Right cardiac atrium (tissue), 5 donors: ENCODE results near the gene FAM83G. TPM values are rescaled to one million over a fixed set of nuclear protein-coding genes. Genes with fewer than 3 reads are reported as not detected.

ENCODE experiments used
- ATAC-seq, 2 donors: fragments of 200-7000 bp; cut with Tn5 transposase; one replicate each; pipeline versions ENCODE4 v1.8.0 to v1.9.1; 2020; ENCODE audit warnings: moderate library complexity in 2 of 2, mild to moderate bottlenecking in 1 of 2
- DNase-seq, 3 donors: peaks; one replicate each; pipeline ENCODE4 v3.0.0-alpha.2; 2020
- H3K27ac ChIP-seq: one replicate; pipeline ENCODE4 v1.5.1; 2013; ENCODE audit warnings: mild to moderate bottlenecking, low read length, control low read depth, moderate library complexity
- H3K27me3 ChIP-seq: one replicate; pipeline ENCODE4 v1.6.1; 2013; ENCODE audit not compliant: control insufficient read depth, insufficient read depth
- H3K4me1 ChIP-seq: one replicate; pipeline ENCODE4 v1.6.1; 2013; ENCODE audit warnings: low read length; ENCODE audit not compliant: control insufficient read depth, insufficient read depth
- H3K4me3 ChIP-seq: one replicate; pipeline ENCODE4 v1.5.1; 2013; ENCODE audit warnings: low read length, control low read depth
- H3K9me3 ChIP-seq: one replicate; pipeline ENCODE4 v1.6.1; 2013; ENCODE audit warnings: low read length; ENCODE audit not compliant: control insufficient read depth
- WGBS: extraction: QIAGEN DNeasy Blood & Tissue Kit; methylation state at CpG from one replicate; pipeline ENCODE4 v1.1.7; 2013; 5-methylcytosine and 5-hydroxymethylcytosine counted together
- intact Hi-C, 4 donors: fragments of 100-400 bp; cut with DNase I; formaldehyde crosslinking; loops; one replicate each; pipeline versions ENCODE4 v1.11.0 to v1.14.0; 2022 to 2023
- polyA plus RNA-seq: library from polyadenylated mRNA; stranded (reverse); fragments of 200-250 nt; gene quantifications from one replicate; pipeline ENCODE4 v1.2.3, GENCODE V29; 2013
- total RNA-seq, 4 donors: library from RNA; stranded (reverse); fragmentation: NEBNext Ultra II Directional; extraction: Animal tissue kit (Norgen Biotek cat#: 25700); gene quantifications; one replicate each; pipeline ENCODE4 v1.2.1, GENCODE V29; 2021
- donor health status: healthy with polysubstance abuse.
- donor health status: DM: no; HTN: yes; CAD: no.
- donor health status: DM: no; HTN: no; CAD: no.
- donor health status: DM: no; HTN: yes; CAD: no; lungs with severe emphysema.
- donor health status: DM: yes; HTN: yes; CAD: no.

Gene FAM83G
- total and polyA plus RNA-seq, 5 donors, result 18.7 to 40.2 (median 30.3) TPM

DNA sequence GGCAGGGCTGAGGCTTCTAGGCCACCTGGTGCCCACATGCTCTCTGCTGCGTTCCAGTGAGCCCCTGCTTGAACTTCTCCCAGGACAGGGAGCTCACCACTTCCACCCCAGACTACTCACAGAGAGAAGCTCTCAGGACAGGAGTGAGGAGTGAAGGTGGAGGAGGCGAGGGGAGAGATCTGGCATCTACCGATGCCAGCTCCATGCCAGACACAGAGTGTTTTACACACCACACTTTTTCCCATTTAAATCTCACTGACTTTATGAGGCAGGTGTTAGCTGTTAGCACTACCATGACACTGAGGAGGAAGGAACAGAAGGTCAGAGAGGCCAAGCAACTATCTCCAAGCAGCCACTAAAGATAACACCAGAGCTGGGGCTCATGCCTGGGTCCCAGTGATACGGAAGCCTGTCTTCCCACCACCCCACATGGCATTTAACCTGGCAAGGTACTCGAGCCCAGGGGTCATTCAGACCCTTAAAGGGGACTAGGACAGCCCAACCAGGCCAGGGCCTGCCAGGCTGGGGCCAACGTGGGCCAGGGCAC is 6.8 kb downstream of the FAM83G start:
- WGBS, result 51% methylated on average over 6 of the region's 6 CpGs
- H3K27ac ChIP-seq, result peak overlapping the region; percentile 37
- H3K9me3 ChIP-seq, result no peaks in the 10 kb centered on the region
- ATAC-seq (peak; percentile 64 to 70), DNase-seq (peak in 2 of 3 donors; percentile 49 to 60)
- intact Hi-C loops, result no loop called here
- H3K27me3 ChIP-seq, result no peaks in the 10 kb centered on the region
- H3K4me3 ChIP-seq, result no peak overlapping the region
- H3K4me1 ChIP-seq, result no peaks in the 10 kb centered on the region

DNA sequence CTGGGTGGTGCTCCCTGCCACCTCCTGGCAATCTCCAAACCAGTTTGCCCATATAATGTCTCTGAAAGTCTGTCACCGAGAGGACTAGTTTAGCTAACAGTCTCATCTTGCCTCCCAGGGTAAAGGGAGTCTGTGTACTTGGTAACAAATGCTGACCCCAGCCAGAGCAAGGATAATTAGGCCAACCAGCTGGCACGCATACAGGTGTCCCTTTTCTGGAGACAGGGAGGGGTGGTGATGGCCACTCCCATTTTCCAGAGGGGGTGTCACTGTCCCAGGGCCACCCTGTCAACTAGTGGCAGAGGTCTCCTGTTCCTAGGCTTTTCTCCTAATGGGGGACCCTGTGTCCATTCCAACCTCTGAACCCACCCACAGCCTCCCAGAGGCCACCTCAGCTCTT is 8.1 kb downstream of the FAM83G start:
- Histone ChIP-seq H3K27me3 (no peaks in the 10 kb centered on the region), H3K4me1 (no peaks in the 10 kb centered on the region), H3K4me3 (no peak overlapping the region), H3K27ac (peak overlapping the region; percentile 19), H3K9me3 (no peaks in the 10 kb centered on the region)
- WGBS, result 68% methylated on average over 2 of the region's 2 CpGs
- intact Hi-C loops, result no loop called here
- ATAC-seq (no peak), DNase-seq (peak in 2 of 3 donors; percentile 50 to 61)

DNA sequence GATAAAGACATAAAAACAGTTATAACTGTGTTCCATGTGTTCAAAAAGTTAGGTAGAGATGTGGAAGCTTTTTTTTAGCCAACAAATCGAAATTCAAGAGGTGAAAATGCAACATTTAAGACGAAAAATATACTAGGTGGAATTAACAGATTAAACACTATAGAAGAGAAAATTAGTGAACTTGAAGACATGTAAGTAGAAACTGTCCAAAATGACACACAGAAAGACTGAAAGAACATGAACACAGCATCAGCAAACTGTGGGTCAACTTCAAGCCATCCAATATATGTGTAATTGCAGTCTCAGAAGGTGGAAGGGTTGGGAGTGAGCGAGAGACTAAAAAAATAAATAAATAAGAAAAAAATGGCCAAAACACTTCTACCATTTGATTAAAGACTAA is 9.3 kb downstream of the FAM83G start:
- 94% methylated on average over 3 of the region's 3 CpGs for WGBS
- no peak for ATAC-seq

DNA sequence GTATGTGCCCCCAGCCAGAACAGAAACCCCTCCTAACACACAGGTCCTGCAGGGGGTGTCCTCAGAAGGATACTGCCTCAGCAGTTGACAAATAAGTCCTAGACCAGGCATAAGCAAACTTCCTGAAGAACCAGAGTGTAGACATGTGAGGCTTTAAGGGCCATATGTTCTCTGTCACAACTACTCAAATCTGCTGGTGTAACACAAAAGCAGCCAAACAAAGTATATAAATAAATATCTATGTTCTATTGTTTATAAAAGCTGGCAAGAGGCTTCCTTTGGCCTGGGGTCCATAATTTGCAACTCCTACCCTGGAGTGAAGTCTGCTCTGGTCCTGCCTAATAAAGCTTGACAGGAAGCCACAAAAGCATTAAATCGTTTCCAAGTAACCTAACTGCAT is 9.9 kb downstream of the FAM83G start:
- DNase-seq (no peak), ATAC-seq (no peak)
- intact Hi-C loops, result no loop called here
- peak overlapping the region; percentile 38 for H3K27ac ChIP-seq
- no peaks in the 10 kb centered on the region for H3K27me3 ChIP-seq
- H3K4me3 ChIP-seq, result no peak overlapping the region
- H3K9me3 ChIP-seq, result no peaks in the 10 kb centered on the region
- 28% methylated on average over 1 of the region's 1 CpG for WGBS
- H3K4me1 ChIP-seq, result no peaks in the 10 kb centered on the region

More for the DNA sequence above, 9.3 kb downstream of the FAM83G start:
- Histone ChIP-seq H3K4me1 (no peaks in the 10 kb centered on the region), H3K9me3 (no peaks in the 10 kb centered on the region), H3K27me3 (no peaks in the 10 kb centered on the region), H3K4me3 (no peak overlapping the region), H3K27ac (no peak overlapping the region)
- intact Hi-C loops, result no loop called here
- no peak for DNase-seq

DNA sequence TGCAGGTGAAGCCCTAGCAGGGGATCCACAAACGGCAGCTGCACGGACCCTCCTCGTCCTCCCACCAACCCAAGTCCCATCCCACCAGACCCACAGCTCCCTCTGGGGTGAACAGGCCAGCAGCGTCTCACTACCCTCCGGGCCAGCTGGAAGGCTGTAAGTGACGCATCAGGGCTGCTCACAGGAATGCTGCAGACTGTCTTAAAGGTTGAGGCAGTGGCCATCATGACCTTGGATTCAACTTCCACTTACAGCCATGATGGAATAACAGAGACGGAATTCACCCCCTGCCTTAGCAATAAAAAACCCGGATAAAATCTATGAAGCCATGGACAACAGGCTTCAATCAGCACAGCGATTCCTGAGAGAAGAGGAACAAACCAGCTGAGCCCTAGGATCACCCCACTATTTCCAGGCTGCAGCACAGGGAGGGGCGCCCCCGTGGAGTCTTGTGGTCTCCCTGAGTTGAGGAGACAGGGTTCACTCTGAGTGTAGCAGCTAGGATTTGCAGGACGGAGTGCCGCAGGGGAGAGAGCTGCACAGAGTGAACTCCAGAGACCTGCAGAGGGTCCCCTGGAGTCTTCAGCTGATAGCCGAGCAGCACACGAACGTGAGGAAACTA is 10.5 kb downstream of the FAM83G start:
- H3K27ac ChIP-seq, result peak overlapping the region; percentile 38
- peak in 2 of 3 donors; percentile 23 to 38 for DNase-seq
- H3K4me1 ChIP-seq, result no peaks in the 10 kb centered on the region
- intact Hi-C loops, result no loop called here
- ATAC-seq, result no peak
- no peaks in the 10 kb centered on the region for H3K9me3 ChIP-seq
- H3K27me3 ChIP-seq, result no peaks in the 10 kb centered on the region
- 65% methylated on average over 16 of the region's 16 CpGs for WGBS
- no peak overlapping the region for H3K4me3 ChIP-seq

DNA sequence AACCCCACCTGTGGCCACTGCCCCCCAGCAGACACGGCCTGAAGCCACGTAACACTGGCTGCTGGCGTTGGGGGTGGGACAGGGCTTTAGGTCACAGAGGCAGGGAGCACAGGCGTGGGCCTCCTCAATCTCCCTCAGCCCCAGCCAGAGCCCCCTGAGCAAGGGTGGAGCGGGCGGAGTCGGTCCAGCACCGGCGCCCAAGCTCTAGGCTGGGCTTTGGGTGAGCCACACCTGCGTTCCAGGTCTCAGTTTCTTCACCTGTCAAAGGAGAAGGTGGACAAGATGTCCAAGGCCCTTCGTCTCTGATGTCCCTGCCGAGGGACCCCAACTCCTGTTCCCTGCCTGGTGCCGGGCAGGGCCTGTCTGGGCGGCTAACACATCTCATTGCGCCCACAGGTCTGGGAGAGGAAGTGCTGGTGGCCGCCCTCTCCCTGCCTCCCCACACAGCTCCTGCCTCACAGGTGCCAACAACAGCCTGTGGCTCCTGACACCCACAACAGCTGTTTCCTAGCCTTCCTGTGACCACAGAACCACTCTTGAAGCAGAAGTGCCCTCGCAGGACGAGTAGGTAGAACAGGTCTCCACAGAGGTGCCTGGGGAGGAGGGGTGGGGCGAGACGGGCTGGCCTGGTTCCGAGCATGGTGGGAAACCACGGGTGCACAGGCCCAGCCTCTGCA is 12.0 kb downstream of the FAM83G start:
- no peaks in the 10 kb centered on the region for H3K4me1 ChIP-seq
- H3K27ac ChIP-seq, result no peak overlapping the region
- 79% methylated on average over 22 of the region's 22 CpGs for WGBS
- DNase-seq (peak in 2 of 3 donors; percentile 40 to 46), ATAC-seq (no peak)
- intact Hi-C loops, result no loop called here
- H3K9me3 ChIP-seq, result no peaks in the 10 kb centered on the region
- H3K4me3 ChIP-seq, result no peak overlapping the region
- H3K27me3 ChIP-seq, result no peaks in the 10 kb centered on the region

DNA sequence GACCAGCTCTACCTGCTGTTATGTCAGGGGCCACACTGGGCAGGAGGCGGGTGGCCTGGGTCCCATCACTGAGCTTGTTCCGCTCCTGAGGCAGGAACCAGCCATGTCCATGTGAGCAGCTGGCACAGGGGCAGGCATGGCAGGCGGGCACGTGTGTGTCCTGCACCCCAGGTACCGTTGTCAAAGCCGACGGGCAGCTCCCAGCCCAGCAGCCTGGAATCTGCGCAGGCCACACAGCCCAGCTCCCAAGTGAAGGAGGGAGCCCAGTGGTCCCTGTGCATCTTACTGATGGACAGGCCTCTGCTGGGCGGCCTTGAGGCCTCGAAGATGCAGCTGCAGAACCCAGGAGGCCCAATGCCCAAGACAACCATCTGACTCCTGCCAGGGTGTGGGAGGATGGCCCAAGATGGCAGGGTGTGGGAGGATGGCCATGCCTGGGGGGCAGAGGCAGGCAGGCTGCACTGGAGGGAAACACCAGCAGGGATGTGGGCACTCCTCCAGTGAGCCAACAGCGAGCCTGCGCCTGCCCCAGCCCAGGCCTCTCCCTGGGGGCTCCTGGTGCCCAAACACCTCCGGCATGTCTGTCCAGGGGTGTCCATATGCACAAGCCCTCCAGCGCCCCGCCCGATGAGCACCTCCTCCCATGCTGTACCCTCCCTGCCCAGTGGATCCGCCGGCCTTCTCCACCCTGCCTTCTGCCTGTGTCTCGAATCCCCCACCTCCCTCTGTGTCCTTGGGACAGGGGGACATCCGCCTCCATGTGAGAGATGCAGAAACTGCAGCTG is 12.8 kb downstream of the FAM83G start:
- peak in 2 of 3 donors; percentile 42 to 48 for DNase-seq
- 90% methylated on average over 20 of the region's 20 CpGs for WGBS
- H3K4me1 ChIP-seq, result no peaks in the 10 kb centered on the region

DNA sequence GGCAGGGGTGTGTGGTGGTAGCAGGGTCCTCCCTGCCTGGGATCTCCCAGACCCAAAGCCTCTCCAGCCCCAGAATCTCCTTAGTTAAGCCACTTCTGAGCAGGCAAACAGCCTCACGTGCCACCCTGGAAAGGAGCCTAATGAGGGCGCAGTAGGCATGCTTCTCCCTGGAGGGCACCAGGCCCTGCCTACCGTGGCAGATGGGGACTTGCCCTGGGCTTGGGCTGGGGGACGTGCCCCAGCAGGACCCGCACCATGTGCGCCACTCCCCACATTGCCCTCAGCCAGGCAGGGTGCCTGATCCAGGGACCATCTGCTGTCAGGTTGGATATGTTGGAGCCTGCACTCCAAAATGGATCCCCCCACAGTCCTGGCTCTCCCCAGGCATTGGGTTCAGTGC is 14.2 kb downstream of the FAM83G start:
- DNase-seq, result peak in 2 of 3 donors; percentile 28 to 43
- Histone ChIP-seq H3K9me3 (no peaks in the 10 kb centered on the region), H3K4me3 (no peak overlapping the region), H3K4me1 (no peaks in the 10 kb centered on the region), H3K27me3 (no peaks in the 10 kb centered on the region), H3K27ac (peak overlapping the region; percentile 4)
- intact Hi-C loops, result no loop called here
- no peak for ATAC-seq
- 82% methylated on average over 6 of the region's 6 CpGs for WGBS

More for the DNA sequence above, 12.8 kb downstream of the FAM83G start:
- no peak overlapping the region for H3K4me3 ChIP-seq
- H3K27ac ChIP-seq, result no peak overlapping the region
- ATAC-seq, result no peak
- H3K9me3 ChIP-seq, result no peaks in the 10 kb centered on the region
- H3K27me3 ChIP-seq, result no peaks in the 10 kb centered on the region
- intact Hi-C loops, result no loop called here

DNA sequence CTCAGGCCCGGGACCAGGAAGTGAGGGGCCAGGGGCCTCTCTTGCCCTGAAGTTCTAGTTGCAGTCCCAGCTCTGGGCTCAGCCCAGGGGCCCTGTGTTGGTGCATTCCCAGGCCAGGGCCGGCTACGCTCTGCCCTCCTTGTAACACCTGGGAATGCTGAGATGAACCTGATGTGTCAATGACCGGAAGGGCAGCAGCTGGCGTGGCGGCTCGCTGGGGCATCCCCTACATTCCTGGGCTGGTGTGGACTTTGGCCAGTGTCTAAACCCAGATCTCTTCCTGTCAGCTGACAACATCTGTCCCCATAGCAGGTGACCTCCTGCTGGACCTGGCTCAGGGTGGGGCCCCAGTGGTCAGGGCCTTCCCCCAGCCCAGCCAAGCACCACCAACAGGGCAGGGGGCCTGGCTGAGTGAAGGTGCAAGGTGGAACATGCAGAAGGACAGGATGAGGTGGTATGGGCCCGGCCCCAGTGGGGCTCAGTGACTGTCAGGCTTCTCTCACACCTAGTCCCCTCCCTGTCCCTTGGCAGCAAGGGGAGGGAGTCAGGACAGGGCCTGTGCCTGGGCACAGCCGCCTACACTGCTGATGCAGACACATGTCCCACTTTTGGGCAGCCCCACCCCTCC is 15.9 kb downstream of the FAM83G start:
- ATAC-seq, result peak; percentile 8 to 14
- Histone ChIP-seq H3K27ac (peak overlapping the region; percentile 57), H3K9me3 (no peaks in the 10 kb centered on the region), H3K4me1 (no peaks in the 10 kb centered on the region), H3K27me3 (no peaks in the 10 kb centered on the region), H3K4me3 (no peak overlapping the region)
- WGBS, result 67% methylated on average over 9 of the region's 9 CpGs
- DNase-seq, result peak in 2 of 3 donors; percentile 58 to 63
- intact Hi-C loops, result no loop called here

DNA sequence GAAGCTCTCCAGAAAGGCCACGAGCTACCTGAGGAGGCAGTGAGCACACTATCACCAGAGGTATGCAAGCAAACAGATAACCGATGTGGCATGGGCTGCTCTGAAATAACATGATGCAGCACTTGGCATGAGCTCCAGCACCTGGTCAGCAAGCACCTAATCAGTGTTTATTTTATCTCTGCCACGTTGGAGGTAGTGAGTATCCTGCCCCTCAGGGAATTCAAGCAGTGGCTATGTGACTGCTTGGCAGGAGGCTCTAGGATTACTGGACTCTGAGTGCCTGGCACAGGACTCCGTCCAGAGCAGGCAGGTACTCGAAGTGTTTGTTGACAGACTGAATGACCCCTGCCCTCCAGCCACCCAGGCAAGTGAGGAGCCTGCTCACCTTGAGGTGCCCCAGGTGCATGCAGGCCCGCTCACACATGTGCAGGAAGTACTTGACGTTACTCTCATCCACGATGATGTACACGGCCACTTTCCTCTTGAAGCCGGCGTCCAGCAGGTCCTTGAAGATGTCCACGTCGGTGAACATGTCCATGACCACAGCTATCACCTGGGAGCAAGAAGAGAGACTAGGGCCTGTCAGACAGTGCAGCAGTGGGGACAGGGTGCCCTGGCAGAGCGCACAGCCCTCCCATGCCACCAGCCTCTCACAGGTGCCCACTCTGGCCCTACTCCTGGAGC is 16.6 kb downstream of the FAM83G start:
- peak in 2 of 3 donors; percentile 9 to 61 for DNase-seq
- WGBS, result 65% methylated on average over 14 of the region's 14 CpGs
- intact Hi-C loops, result no loop called here
- Histone ChIP-seq H3K27me3 (no peaks in the 10 kb centered on the region), H3K27ac (peak overlapping the region; percentile 61), H3K4me1 (no peaks in the 10 kb centered on the region), H3K9me3 (no peaks in the 10 kb centered on the region), H3K4me3 (no peak overlapping the region)
- peak in 1 of 2 donors; percentile 23 for ATAC-seq
